WTC11 (cell line): ENCODE data around the gene DAB1. TPM values are rescaled to one million over a fixed set of nuclear protein-coding genes. Genes with fewer than 3 reads are reported as not detected.

ENCODE experiments used
- ATAC-seq: fragments of 200-7000 bp; cut with Tn5 transposase; 2 replicates; pipeline ENCODE4 v1.10.0; 2021; ENCODE audit warnings: mild to moderate bottlenecking, moderate library complexity
- CTCF ChIA-PET: fragments of 300-600 bp; sonication (Branson Sonifier 250); formaldehyde crosslinking; loops from one replicate; lab custom pipeline; 2021; ENCODE audit warnings: antibody characterized with exemption; lab: Charles Lee
- POLR2A ChIA-PET: fragments of 350-600 bp; sonication (Branson Sonifier 250); formaldehyde crosslinking; loops from one replicate; lab custom pipeline; 2021; ENCODE audit warnings: antibody characterized with exemption; lab: Charles Lee
- DNase-seq: peaks from one replicate; pipeline ENCODE4 v3.0.0; 2021; ENCODE audit warnings: low spot score
- H3K27ac Mint-ChIP-seq: 2 replicates; pipeline ENCODE4 v1.8.0; 2021; ENCODE audit warnings: mixed read lengths
- H3K27me3 Mint-ChIP-seq: 2 replicates; pipeline ENCODE4 v1.8.0; 2021; ENCODE audit warnings: low read depth, mild to moderate bottlenecking, moderate library complexity, mixed read lengths
- H3K36me3 Mint-ChIP-seq: 2 replicates; pipeline ENCODE4 v1.8.0; 2021; ENCODE audit warnings: mixed read lengths
- H3K4me1 Mint-ChIP-seq: 2 replicates; pipeline ENCODE4 v1.8.0; 2022; ENCODE audit warnings: mixed read lengths
- H3K4me3 Mint-ChIP-seq: 2 replicates; pipeline ENCODE4 v1.8.0; 2021; ENCODE audit warnings: mild to moderate bottlenecking, moderate library complexity, mixed read lengths
- H3K9me3 Mint-ChIP-seq: 2 replicates; pipeline ENCODE4 v1.8.0; 2021; ENCODE audit warnings: mixed read lengths
- ATF1 ChIP-seq: sonication (generic); formaldehyde crosslinking; IDR thresholded peaks from 2 replicates; pipeline ENCODE4 v1.8.1; 2023; ENCODE audit warnings: mild to moderate bottlenecking, moderate library complexity, missing genetic modification reagents
- CBFB ChIP-seq: sonication (generic); formaldehyde crosslinking; IDR thresholded peaks from 2 replicates; pipeline ENCODE4 v1.8.1; 2022; ENCODE audit warnings: mild to moderate bottlenecking, low read depth, missing genetic modification reagents
- CREB1 ChIP-seq: sonication (generic); formaldehyde crosslinking; IDR thresholded peaks from 2 replicates; pipeline ENCODE4 v1.8.0; 2023; ENCODE audit warnings: mild to moderate bottlenecking, missing genetic modification reagents
- ERG ChIP-seq: fragments of 250-450 bp; sonication (Bioruptor Pico); IDR thresholded peaks from 2 replicates; pipeline ENCODE4 v1.8.0; 2021; ENCODE audit warnings: mild to moderate bottlenecking
- FOXK1 ChIP-seq: sonication (generic); formaldehyde crosslinking; IDR thresholded peaks from 2 replicates; pipeline ENCODE4 v1.8.0; 2022; ENCODE audit warnings: mild to moderate bottlenecking, moderate library complexity, missing genetic modification reagents
- GABPB1 ChIP-seq: sonication (generic); formaldehyde crosslinking; IDR thresholded peaks from 2 replicates; pipeline ENCODE4 v1.8.1; 2023; ENCODE audit warnings: mild to moderate bottlenecking, missing genetic modification reagents
- JAZF1 ChIP-seq: fragments of 250-450 bp; sonication (Bioruptor Pico); IDR thresholded peaks from 2 replicates; pipeline ENCODE4 v1.9.0; 2021; ENCODE audit warnings: moderate library complexity, mild to moderate bottlenecking, inconsistent platforms
- KAT7 ChIP-seq: sonication (generic); formaldehyde crosslinking; IDR thresholded peaks from 2 replicates; pipeline ENCODE4 v1.8.1; 2023; ENCODE audit warnings: missing genetic modification reagents, mild to moderate bottlenecking, borderline replicate concordance
- MAX ChIP-seq: sonication (generic); formaldehyde crosslinking; IDR thresholded peaks from 2 replicates; pipeline ENCODE4 v1.8.0; 2022; ENCODE audit warnings: mild to moderate bottlenecking, missing genetic modification reagents
- MXD4 ChIP-seq: fragments of 250-450 bp; sonication (Bioruptor Pico); IDR thresholded peaks from 2 replicates; pipeline ENCODE4 v1.8.0; 2021; ENCODE audit warnings: mild to moderate bottlenecking, moderate library complexity, borderline replicate concordance
- MYBL2 ChIP-seq: sonication (generic); formaldehyde crosslinking; IDR thresholded peaks from 2 replicates; pipeline ENCODE4 v1.8.1; 2023; ENCODE audit warnings: mild to moderate bottlenecking, moderate library complexity, missing genetic modification reagents
- NFE2L1 ChIP-seq: sonication (generic); formaldehyde crosslinking; IDR thresholded peaks from 2 replicates; pipeline ENCODE4 v1.8.1; 2023; ENCODE audit warnings: missing genetic modification reagents
- NR3C1 ChIP-seq: sonication (generic); formaldehyde crosslinking; conservative IDR thresholded peaks from 2 replicates; pipeline ENCODE4 v1.8.1; 2023; ENCODE audit warnings: low read depth, mild to moderate bottlenecking, missing genetic modification reagents
- RELA ChIP-seq: sonication (generic); formaldehyde crosslinking; IDR thresholded peaks from 2 replicates; pipeline ENCODE4 v1.8.1; 2022; ENCODE audit warnings: missing genetic modification reagents, mild to moderate bottlenecking, borderline replicate concordance
- RORB ChIP-seq: fragments of 250-450 bp; sonication (Bioruptor Pico); IDR thresholded peaks from 2 replicates; pipeline ENCODE4 v1.9.0; 2021; ENCODE audit warnings: mild to moderate bottlenecking
- SMAD3 ChIP-seq: sonication (generic); formaldehyde crosslinking; IDR thresholded peaks from 2 replicates; pipeline ENCODE4 v1.8.0; 2022; ENCODE audit warnings: missing genetic modification reagents, mild to moderate bottlenecking, borderline replicate concordance
- TEAD1 ChIP-seq: sonication (generic); formaldehyde crosslinking; IDR thresholded peaks from 2 replicates; pipeline ENCODE4 v1.8.0; 2022; ENCODE audit warnings: mild to moderate bottlenecking, missing genetic modification reagents
- TP53 ChIP-seq: sonication (generic); formaldehyde crosslinking; IDR thresholded peaks from 2 replicates; pipeline ENCODE4 v1.8.1; 2023; ENCODE audit warnings: mild to moderate bottlenecking, missing genetic modification reagents
- ZNF232 ChIP-seq: sonication (generic); formaldehyde crosslinking; IDR thresholded peaks from 2 replicates; pipeline ENCODE4 v1.8.0; 2022; ENCODE audit warnings: mild to moderate bottlenecking, missing genetic modification reagents
- ZNF281 ChIP-seq: sonication (generic); formaldehyde crosslinking; IDR thresholded peaks from 2 replicates; pipeline ENCODE4 v1.8.0; 2023; ENCODE audit warnings: mild to moderate bottlenecking, missing genetic modification reagents
- ZNF416 ChIP-seq: fragments of 250-450 bp; sonication (Bioruptor Pico); IDR thresholded peaks from 2 replicates; pipeline ENCODE4 v1.9.0; 2021; ENCODE audit warnings: mild to moderate bottlenecking, inconsistent platforms
- ZNF671 ChIP-seq: fragments of 250-450 bp; sonication (Bioruptor Pico); IDR thresholded peaks from 2 replicates; pipeline ENCODE4 v1.8.0; 2021; ENCODE audit warnings: mild to moderate bottlenecking
- total RNA-seq: library from RNA; stranded (reverse); gene quantifications from 3 replicates; pipeline ENCODE4 v1.2.3, GENCODE V29; 2021
- TF ChIP-seq, protein P1 (sequence below): sonication (generic); formaldehyde crosslinking; IDR thresholded peaks from 2 replicates; pipeline ENCODE4 v1.8.1; 2022; ENCODE audit warnings: mild to moderate bottlenecking, moderate library complexity, missing genetic modification reagents
- TF ChIP-seq, protein P2 (sequence below): sonication (generic); formaldehyde crosslinking; IDR thresholded peaks from 2 replicates; pipeline ENCODE4 v1.8.1; 2023; ENCODE audit warnings: mild to moderate bottlenecking, missing genetic modification reagents, moderate library complexity
- TF ChIP-seq, protein P3 (sequence below): fragments of 250-450 bp; sonication (Bioruptor Pico); IDR thresholded peaks from 2 replicates; pipeline ENCODE4 v1.9.0; 2021; ENCODE audit warnings: mild to moderate bottlenecking
- TF ChIP-seq, protein P4 (sequence below): fragments of 250-450 bp; sonication (Bioruptor Pico); IDR thresholded peaks from 2 replicates; pipeline ENCODE4 v2.1.2; 2022; ENCODE audit warnings: mild to moderate bottlenecking, moderate library complexity
- TF ChIP-seq, protein P5 (sequence below): sonication (generic); formaldehyde crosslinking; IDR thresholded peaks from 2 replicates; pipeline ENCODE4 v1.8.1; 2023; ENCODE audit warnings: mild to moderate bottlenecking, missing genetic modification reagents
- TF ChIP-seq, protein P6 (sequence below): sonication (generic); formaldehyde crosslinking; IDR thresholded peaks from 2 replicates; pipeline ENCODE4 v1.8.0; 2022; ENCODE audit warnings: mild to moderate bottlenecking, missing genetic modification reagents

Gene DAB1
- total RNA-seq, 1 experiment from 2014 or later: 10.7 TPM

DNA sequence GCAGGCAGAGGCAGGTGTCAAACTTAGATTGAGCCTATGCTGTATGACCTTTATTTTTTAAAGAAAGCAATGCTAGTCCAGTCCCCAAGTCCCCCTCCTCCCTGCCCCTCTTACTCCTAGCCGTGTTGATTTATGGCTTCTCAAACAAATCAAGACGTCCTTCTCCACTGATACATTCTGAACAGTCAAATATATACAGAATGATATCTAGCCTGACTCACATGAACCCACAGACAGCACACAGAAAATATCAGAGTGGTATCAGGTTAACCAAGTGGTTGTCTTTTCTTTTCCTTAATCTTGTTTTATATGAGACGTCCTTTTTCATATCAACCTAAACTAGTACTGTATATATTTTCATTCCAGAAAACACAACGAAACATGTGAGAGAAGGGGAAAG lies 13.4 kb downstream of the DAB1 start:
- Mint-ChIP-seq H3K4me3 (no peak overlapping the region), H3K4me1 (peaks cover 38% of the 10 kb centered on the region), H3K9me3 (peaks cover 9% of the 10 kb centered on the region), H3K27ac (no peak overlapping the region; the same call in none of the 2 replicates), H3K27me3 (no peaks in the 10 kb centered on the region), H3K36me3 (0 out of 2 replicates have a peak, but pooled peaks cover 2% of the 10 kb centered on the region)
- ChIA-PET CTCF (no interaction called here), POLR2A (no interaction called here)
- TF ChIP-seq MYBL2 (CRISPR knock-in tag): no peak
- TF ChIP-seq, protein P1, sequence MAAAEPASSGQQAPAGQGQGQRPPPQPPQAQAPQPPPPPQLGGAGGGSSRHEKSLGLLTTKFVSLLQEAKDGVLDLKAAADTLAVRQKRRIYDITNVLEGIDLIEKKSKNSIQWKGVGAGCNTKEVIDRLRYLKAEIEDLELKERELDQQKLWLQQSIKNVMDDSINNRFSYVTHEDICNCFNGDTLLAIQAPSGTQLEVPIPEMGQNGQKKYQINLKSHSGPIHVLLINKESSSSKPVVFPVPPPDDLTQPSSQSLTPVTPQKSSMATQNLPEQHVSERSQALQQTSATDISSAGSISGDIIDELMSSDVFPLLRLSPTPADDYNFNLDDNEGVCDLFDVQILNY (CRISPR knock-in tag): no peak
- no peak for TF ChIP-seq ERG (CRISPR knock-in tag)
- TF ChIP-seq SMAD3 (CRISPR knock-in tag): no peak
- TF ChIP-seq RORB (CRISPR knock-in tag): no peak
- TF ChIP-seq ZNF232: no peak
- TF ChIP-seq, protein P2, sequence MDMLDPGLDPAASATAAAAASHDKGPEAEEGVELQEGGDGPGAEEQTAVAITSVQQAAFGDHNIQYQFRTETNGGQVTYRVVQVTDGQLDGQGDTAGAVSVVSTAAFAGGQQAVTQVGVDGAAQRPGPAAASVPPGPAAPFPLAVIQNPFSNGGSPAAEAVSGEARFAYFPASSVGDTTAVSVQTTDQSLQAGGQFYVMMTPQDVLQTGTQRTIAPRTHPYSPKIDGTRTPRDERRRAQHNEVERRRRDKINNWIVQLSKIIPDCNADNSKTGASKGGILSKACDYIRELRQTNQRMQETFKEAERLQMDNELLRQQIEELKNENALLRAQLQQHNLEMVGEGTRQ (CRISPR knock-in tag): no peak
- TF ChIP-seq NR3C1: no peak
- TF ChIP-seq MXD4 (CRISPR knock-in tag): no peak
- TF ChIP-seq, protein P3, sequence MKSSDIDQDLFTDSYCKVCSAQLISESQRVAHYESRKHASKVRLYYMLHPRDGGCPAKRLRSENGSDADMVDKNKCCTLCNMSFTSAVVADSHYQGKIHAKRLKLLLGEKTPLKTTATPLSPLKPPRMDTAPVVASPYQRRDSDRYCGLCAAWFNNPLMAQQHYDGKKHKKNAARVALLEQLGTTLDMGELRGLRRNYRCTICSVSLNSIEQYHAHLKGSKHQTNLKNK: no peak
- TF ChIP-seq, protein P4, sequence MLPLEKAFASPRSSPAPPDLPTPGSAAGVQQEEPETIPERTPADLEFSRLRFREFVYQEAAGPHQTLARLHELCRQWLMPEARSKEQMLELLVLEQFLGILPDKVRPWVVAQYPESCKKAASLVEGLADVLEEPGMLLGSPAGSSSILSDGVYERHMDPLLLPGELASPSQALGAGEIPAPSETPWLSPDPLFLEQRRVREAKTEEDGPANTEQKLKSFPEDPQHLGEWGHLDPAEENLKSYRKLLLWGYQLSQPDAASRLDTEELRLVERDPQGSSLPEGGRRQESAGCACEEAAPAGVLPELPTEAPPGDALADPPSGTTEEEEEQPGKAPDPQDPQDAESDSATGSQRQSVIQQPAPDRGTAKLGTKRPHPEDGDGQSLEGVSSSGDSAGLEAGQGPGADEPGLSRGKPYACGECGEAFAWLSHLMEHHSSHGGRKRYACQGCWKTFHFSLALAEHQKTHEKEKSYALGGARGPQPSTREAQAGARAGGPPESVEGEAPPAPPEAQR (CRISPR knock-in tag): no peak
- TF ChIP-seq JAZF1 (CRISPR knock-in tag): no peak
- TF ChIP-seq KAT7 (CRISPR knock-in tag): no peak
- TF ChIP-seq CBFB: no peak
- TF ChIP-seq ZNF671 (CRISPR knock-in tag): no peak
- TF ChIP-seq ZNF416 (CRISPR knock-in tag): no peak
- TF ChIP-seq GABPB1 (CRISPR knock-in tag): no peak
- TF ChIP-seq, protein P5, sequence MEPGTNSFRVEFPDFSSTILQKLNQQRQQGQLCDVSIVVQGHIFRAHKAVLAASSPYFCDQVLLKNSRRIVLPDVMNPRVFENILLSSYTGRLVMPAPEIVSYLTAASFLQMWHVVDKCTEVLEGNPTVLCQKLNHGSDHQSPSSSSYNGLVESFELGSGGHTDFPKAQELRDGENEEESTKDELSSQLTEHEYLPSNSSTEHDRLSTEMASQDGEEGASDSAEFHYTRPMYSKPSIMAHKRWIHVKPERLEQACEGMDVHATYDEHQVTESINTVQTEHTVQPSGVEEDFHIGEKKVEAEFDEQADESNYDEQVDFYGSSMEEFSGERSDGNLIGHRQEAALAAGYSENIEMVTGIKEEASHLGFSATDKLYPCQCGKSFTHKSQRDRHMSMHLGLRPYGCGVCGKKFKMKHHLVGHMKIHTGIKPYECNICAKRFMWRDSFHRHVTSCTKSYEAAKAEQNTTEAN (CRISPR knock-in tag): no peak
- TF ChIP-seq ATF1 (CRISPR knock-in tag): no peak
- no peak for ATAC-seq
- DNase-seq: no peak

- CTCF ChIA-PET: no interaction called here
- no peak for DNase-seq
- Mint-ChIP-seq H3K4me3 (no peak overlapping the region), H3K36me3 (0 out of 2 replicates have a peak, but pooled peaks cover 2% of the 10 kb centered on the region), H3K9me3 (peaks cover 6% of the 10 kb centered on the region), H3K4me1 (peaks cover 42% of the 10 kb centered on the region), H3K27ac (no peak overlapping the region), H3K27me3 (no peaks in the 10 kb centered on the region)
- POLR2A ChIA-PET: interaction anchor here (1.3 kb wide), 1 partner anchor 15 kb away, joined by 5 read pairs; no protein-coding TSS in a partner anchor
- no peak for ATAC-seq
- TF ChIP-seq MAX (CRISPR knock-in tag) (no peak), TEAD1 (CRISPR knock-in tag) (no peak), RORB (CRISPR knock-in tag) (no peak), FOXK1 (no peak), TP53 (CRISPR knock-in tag) (no peak), NFE2L1 (CRISPR knock-in tag) (no peak), ZNF281 (no peak), ZNF671 (CRISPR knock-in tag) (no peak), CREB1 (CRISPR knock-in tag) (no peak), RELA (CRISPR knock-in tag) (no peak), MXD4 (CRISPR knock-in tag) (no peak), MYBL2 (CRISPR knock-in tag) (no peak)
- TF ChIP-seq, protein P6, sequence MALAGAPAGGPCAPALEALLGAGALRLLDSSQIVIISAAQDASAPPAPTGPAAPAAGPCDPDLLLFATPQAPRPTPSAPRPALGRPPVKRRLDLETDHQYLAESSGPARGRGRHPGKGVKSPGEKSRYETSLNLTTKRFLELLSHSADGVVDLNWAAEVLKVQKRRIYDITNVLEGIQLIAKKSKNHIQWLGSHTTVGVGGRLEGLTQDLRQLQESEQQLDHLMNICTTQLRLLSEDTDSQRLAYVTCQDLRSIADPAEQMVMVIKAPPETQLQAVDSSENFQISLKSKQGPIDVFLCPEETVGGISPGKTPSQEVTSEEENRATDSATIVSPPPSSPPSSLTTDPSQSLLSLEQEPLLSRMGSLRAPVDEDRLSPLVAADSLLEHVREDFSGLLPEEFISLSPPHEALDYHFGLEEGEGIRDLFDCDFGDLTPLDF (CRISPR knock-in tag): no peak
These were observed 15.9 kb downstream of the DAB1 start for GRCh38 chr1:57407928-57408327.
